ENCODE results near the gene GNPTAB.
"Not testable (repeated sequence)": the region's sequence is repeated elsewhere in the genome, so short reads cannot be mapped to it uniquely, and the experiment has no call there.

GNPTAB gene

DNA sequence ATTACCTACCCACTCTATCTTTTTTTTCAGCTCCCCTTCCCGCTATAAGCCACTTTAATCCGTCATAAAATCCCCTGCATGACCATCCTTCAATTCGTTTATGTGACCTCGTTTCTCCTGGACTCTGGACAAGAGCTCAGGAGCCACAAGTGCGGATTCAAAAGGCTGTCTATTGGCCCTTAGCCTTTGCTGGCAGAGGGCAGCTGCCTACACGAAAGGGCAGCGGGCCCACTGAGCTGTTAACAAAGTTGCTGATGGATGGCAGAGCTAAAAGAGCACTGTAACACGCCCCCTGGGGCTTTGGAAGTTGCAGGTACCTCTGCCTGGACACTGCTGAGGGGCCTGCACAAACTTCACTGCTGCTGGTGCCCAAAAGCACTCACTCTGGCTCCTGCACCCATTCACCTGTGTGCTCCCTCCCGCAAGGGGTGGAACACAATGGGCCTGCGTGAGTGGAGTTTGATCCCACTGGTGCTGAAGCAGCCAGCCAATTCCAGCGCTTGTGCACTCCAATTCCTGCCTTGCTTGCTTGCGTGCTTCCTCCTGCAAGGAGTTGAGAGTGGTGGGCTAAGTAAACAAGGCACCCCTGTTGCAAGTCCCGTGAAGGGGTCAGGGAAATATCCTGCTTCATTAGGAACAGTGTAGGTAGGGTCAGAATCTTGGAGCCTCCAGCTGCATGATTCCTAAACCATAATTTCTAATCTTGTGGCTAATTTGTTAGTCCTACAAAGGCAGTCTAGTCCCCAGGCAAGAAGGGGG, 36.0 kb upstream of the GNPTAB start:
- Histone ChIP-seq H3K79me2 (ENCODE audit: insufficient read depth, low read length) (no peaks in the 10 kb centered on the region), H3K4me1 (ENCODE audit: insufficient read depth, low read length) (no peaks in the 10 kb centered on the region), H3K4me3 (ENCODE audit: low read depth in 1 of 2, low read length in 2 of 2) (no peak overlapping the region), H4K20me1 (ENCODE audit: insufficient read depth, low read length) (no peaks in the 10 kb centered on the region), H2AFZ (ENCODE audit: low read depth, low read length) (no peak overlapping the region), H3K9ac (ENCODE audit: low read depth, low read length) (no peak overlapping the region), H3K9me3 (ENCODE audit: insufficient read depth, low read length, severe bottlenecking) (no peaks in the 10 kb centered on the region), H3K27ac (ENCODE audit: low read length) (no peak overlapping the region), H3K27me3 (ENCODE audit: insufficient read depth, low read length, poor library complexity) (no peaks in the 10 kb centered on the region), H3K36me3 (ENCODE audit: insufficient read depth, low read length) (no peaks in the 10 kb centered on the region), H3K4me2 (ENCODE audit: insufficient read depth, low read length) (no peak overlapping the region)
- ATAC-seq (ENCODE audit: insufficient read depth, low read depth) (no peak), DNase-seq (no peak)
- no peak for TF ChIP-seq EZH2 (IDR thresholded peaks at IDR 0.05; ENCODE audit: borderline replicate concordance, low read depth, low read length, severe bottlenecking)
- no peak for TF ChIP-seq CTCF (IDR thresholded peaks at IDR 0.05; ENCODE audit: borderline replicate concordance, extremely low read depth, low read length, poor library complexity, severe bottlenecking)

- Histone ChIP-seq H3K36me3 (ENCODE audit: insufficient read depth, low read length) (no peaks in the 10 kb centered on the region), H3K4me3 (ENCODE audit: low read depth in 1 of 2, low read length in 2 of 2) (no peak overlapping the region), H3K27ac (ENCODE audit: low read length) (no peak overlapping the region), H2AFZ (ENCODE audit: low read depth, low read length) (no peak overlapping the region), H4K20me1 (ENCODE audit: insufficient read depth, low read length) (no peaks in the 10 kb centered on the region), H3K9me3 (ENCODE audit: insufficient read depth, low read length, severe bottlenecking) (no peaks in the 10 kb centered on the region), H3K4me2 (ENCODE audit: insufficient read depth, low read length) (no peak overlapping the region), H3K9ac (ENCODE audit: low read depth, low read length) (no peak overlapping the region), H3K4me1 (ENCODE audit: insufficient read depth, low read length) (no peaks in the 10 kb centered on the region), H3K27me3 (ENCODE audit: insufficient read depth, low read length, poor library complexity) (no peaks in the 10 kb centered on the region), H3K79me2 (ENCODE audit: insufficient read depth, low read length) (no peaks in the 10 kb centered on the region)
- no peak for ATAC-seq (ENCODE audit: insufficient read depth, low read depth)
- no peak for DNase-seq
- TF ChIP-seq CTCF (IDR thresholded peaks at IDR 0.05; ENCODE audit: borderline replicate concordance, extremely low read depth, low read length, poor library complexity, severe bottlenecking) (no peak), EZH2 (IDR thresholded peaks at IDR 0.05; ENCODE audit: borderline replicate concordance, low read depth, low read length, severe bottlenecking) (no peak)
Observed at GRCh38 chr12:101863981-101864380, 33.2 kb upstream of the GNPTAB start.

DNA sequence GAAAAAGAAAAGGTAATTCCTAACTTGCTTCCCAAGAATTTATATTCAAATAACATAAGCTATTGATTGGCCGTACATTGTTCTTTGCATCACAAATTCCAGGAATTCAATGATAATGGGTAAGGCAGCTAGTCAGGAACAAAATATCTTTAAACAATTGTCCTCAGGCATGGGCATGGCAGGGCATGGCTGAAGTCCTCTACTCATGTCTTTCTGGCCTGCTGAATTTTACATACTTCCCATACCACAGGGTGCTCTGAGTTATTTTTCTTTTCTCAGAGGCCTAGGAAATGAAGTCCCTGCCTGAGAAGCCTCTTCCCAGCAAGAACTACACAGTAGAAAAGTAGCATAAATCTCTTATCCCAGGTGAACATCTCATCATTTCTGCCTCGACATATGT, 31.5 kb upstream of the GNPTAB start:
- TF ChIP-seq EZH2 (IDR thresholded peaks at IDR 0.05; ENCODE audit: borderline replicate concordance, low read depth, low read length, severe bottlenecking): no peak
- no peaks in the 10 kb centered on the region for H3K36me3 ChIP-seq (ENCODE audit: insufficient read depth, low read length)
- no peak for ATAC-seq (ENCODE audit: insufficient read depth, low read depth)
- H3K9me3 ChIP-seq (ENCODE audit: insufficient read depth, low read length, severe bottlenecking): no peaks in the 10 kb centered on the region
- H3K4me2 ChIP-seq (ENCODE audit: insufficient read depth, low read length): no peak overlapping the region
- DNase-seq: no peak
- H4K20me1 ChIP-seq (ENCODE audit: insufficient read depth, low read length): no peaks in the 10 kb centered on the region
- H3K9ac ChIP-seq (ENCODE audit: low read depth, low read length): no peak overlapping the region
- no peak overlapping the region for H2AFZ ChIP-seq (ENCODE audit: low read depth, low read length)
- no peaks in the 10 kb centered on the region for H3K4me1 ChIP-seq (ENCODE audit: insufficient read depth, low read length)
- no peaks in the 10 kb centered on the region for H3K79me2 ChIP-seq (ENCODE audit: insufficient read depth, low read length)
- H3K4me3 ChIP-seq (ENCODE audit: low read depth in 1 of 2, low read length in 2 of 2): no peak overlapping the region
- H3K27me3 ChIP-seq (ENCODE audit: insufficient read depth, low read length, poor library complexity): no peaks in the 10 kb centered on the region
- no peak overlapping the region for H3K27ac ChIP-seq (ENCODE audit: low read length)

DNA sequence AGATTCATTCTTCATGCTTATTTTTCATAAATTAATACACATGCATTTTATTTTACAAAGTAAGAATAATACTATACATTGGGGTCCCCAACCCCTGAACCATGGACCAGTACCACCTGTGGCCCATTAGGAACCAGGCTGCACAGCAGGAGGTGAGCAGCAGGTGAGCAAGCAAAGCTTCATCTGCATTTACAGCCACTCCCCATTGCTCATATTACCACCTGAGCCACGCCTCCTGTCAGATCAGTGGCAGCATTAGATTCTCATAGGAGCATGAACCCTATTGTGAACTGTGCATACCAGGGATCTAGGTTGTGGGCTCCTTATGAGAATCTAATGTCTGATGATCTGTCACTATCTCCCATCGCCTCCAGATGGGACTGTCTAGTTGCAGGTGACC, 30.9 kb upstream of the GNPTAB start:
- not testable (repeated sequence) for H3K9ac ChIP-seq (ENCODE audit: low read depth, low read length); H3K4me2 ChIP-seq (ENCODE audit: insufficient read depth, low read length); H3K9me3 ChIP-seq (ENCODE audit: insufficient read depth, low read length, severe bottlenecking); H3K27me3 ChIP-seq (ENCODE audit: insufficient read depth, low read length, poor library complexity); H4K20me1 ChIP-seq (ENCODE audit: insufficient read depth, low read length); H3K79me2 ChIP-seq (ENCODE audit: insufficient read depth, low read length); H3K27ac ChIP-seq (ENCODE audit: low read length); H2AFZ ChIP-seq (ENCODE audit: low read depth, low read length); H3K4me3 ChIP-seq (ENCODE audit: low read depth in 1 of 2, low read length in 2 of 2); H3K4me1 ChIP-seq (ENCODE audit: insufficient read depth, low read length); ATAC-seq (ENCODE audit: insufficient read depth, low read depth); H3K36me3 ChIP-seq (ENCODE audit: insufficient read depth, low read length); DNase-seq
